MCF 10A (cell line): ENCODE data around the gene PRKG1. TPM values are rescaled to one million over a fixed set of nuclear protein-coding genes. Genes with fewer than 3 reads are reported as not detected.

Experiments
- BruUV-seq: library from RNA; stranded (reverse); fragments of 400-500 nt; replicated peaks from 2 replicates; lab custom pipeline; 2021; lab: Mats Ljungman, UMichigan
- CTCF ChIA-PET: fragments of 300-600 bp; sonication (Branson Sonifier 250); formaldehyde crosslinking; extraction: SDS; loops from one replicate; lab custom pipeline; 2021; ENCODE audit warnings: antibody characterized with exemption, inconsistent platforms; lab: Yijun Ruan, JAX
- POLR2A ChIA-PET: fragments of 300-600, 350-650 bp; sonication (Branson Sonifier 250); formaldehyde crosslinking; extraction: SDS; loops from one replicate; lab custom pipeline; 2020; ENCODE audit warnings: antibody characterized with exemption, inconsistent platforms; lab: Yijun Ruan, JAX
- DNase-seq: peaks from one replicate; pipeline ENCODE4 v3.0.0-alpha.2; 2018; ENCODE audit not compliant: unreplicated experiment
- H3K27ac Mint-ChIP-seq: one replicate; pipeline ENCODE4 v1.8.0; 2022; ENCODE audit warnings: mild to moderate bottlenecking, low read depth, mixed read lengths; ENCODE audit not compliant: unreplicated experiment
- H3K27me3 Mint-ChIP-seq: one replicate; pipeline ENCODE4 v1.8.0; 2022; ENCODE audit warnings: mixed read lengths; ENCODE audit not compliant: insufficient read depth, unreplicated experiment
- H3K36me3 Mint-ChIP-seq: one replicate; pipeline ENCODE4 v1.8.0; 2022; ENCODE audit warnings: mild to moderate bottlenecking, moderate library complexity, mixed read lengths; ENCODE audit not compliant: insufficient read depth, unreplicated experiment
- H3K4me1 Mint-ChIP-seq: one replicate; pipeline ENCODE4 v1.8.0; 2022; ENCODE audit warnings: mixed read lengths; ENCODE audit not compliant: insufficient read depth, unreplicated experiment
- H3K4me3 Mint-ChIP-seq: one replicate; pipeline ENCODE4 v1.8.0; 2022; ENCODE audit warnings: mild to moderate bottlenecking, moderate library complexity, mixed read lengths; ENCODE audit not compliant: unreplicated experiment
- H3K9me3 Mint-ChIP-seq: one replicate; pipeline ENCODE4 v1.8.0; 2022; ENCODE audit warnings: mixed read lengths; ENCODE audit not compliant: unreplicated experiment
- CTCF ChIP-seq: fragments of 200-600 bp; IDR thresholded peaks from one replicate; pipeline ENCODE4 v1.8.0; 2022; ENCODE audit warnings: antibody characterized with exemption, mild to moderate bottlenecking; ENCODE audit not compliant: unreplicated experiment
- intact Hi-C: fragments of 100-400 bp; cut with micrococcal nuclease; formaldehyde crosslinking; loops from 2 replicates; pipeline ENCODE4 v1.14.1; 2022
- total RNA-seq: library from RNA; stranded (reverse); gene quantifications from 2 replicates; pipeline ENCODE4 v1.2.3, GENCODE V29; 2022

PRKG1 gene
- total RNA-seq, 1 experiment from 2014 or later, result 0.09 TPM

DNA sequence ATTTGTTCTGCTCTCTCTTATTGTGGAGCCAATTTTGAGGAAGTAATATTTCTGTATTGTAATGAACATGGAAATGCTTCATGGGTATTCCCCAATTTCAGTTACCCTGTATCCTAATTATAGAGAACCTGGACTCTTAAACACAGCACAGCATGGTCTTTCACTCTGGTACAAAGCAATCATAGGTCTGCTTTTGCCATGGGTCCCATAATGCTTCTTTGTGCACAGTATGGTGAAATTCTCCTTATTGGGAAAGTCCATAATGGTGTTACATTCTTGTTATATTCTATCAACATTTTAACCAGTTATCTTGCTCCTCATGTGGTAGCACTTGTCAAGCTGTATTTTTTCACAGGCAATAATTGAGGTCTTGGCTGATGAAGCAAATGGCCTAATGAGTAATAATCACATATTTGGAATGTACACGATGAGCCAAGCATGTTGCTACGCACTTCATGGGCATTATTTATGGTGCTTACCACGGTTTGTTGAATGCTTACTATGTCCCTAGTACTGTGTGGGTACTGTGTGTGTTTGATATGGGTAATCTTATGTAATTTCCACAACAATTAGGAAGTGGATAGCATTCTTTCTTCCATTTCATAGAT, 42.9 kb downstream of the PRKG1 start:
- intact Hi-C loops, result no loop called here
- no peaks in the 10 kb centered on the region for H3K9me3 Mint-ChIP-seq
- H3K27me3 Mint-ChIP-seq, result no peaks in the 10 kb centered on the region
- no peak for DNase-seq
- no peaks in the 10 kb centered on the region for H3K36me3 Mint-ChIP-seq
- TF ChIP-seq CTCF, result no peak
- ChIA-PET POLR2A (no interaction called here), CTCF (no interaction called here)
- no TSS peak for BruUV-seq
- no peak overlapping the region for H3K27ac Mint-ChIP-seq
- no peak overlapping the region for H3K4me3 Mint-ChIP-seq
- no peaks in the 10 kb centered on the region for H3K4me1 Mint-ChIP-seq

DNA sequence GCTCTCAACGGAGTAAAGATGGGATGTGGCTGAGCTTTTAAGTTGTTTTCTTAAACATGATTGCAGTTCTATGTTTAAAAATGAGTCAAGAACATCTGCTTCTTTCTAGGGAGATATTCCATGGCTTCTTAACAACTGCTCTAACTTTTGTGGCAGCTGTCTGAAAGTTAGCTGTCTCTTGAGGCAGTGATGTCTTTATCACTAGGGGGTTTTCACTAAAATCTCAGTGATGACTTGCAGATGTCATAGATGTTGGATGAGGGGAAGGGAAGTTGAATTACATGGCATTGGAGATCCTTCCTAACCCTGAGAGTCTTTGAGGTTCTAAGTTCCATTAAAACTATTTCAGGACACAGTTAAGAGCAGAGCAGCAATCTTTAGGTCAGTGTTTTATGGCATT, 43.5 kb downstream of the PRKG1 start:
- Mint-ChIP-seq H3K27me3 (no peaks in the 10 kb centered on the region), H3K9me3 (no peaks in the 10 kb centered on the region), H3K4me3 (no peak overlapping the region), H3K36me3 (no peaks in the 10 kb centered on the region), H3K4me1 (no peaks in the 10 kb centered on the region), H3K27ac (no peak overlapping the region)
- CTCF ChIA-PET, result no interaction called here
- no peak for DNase-seq
- no TSS peak for BruUV-seq
- intact Hi-C loops, result no loop called here
- POLR2A ChIA-PET, result no interaction called here
- TF ChIP-seq CTCF, result no peak

GRCh38 chr10:51119441-51119840, 45.2 kb downstream of the PRKG1 start:
- BruUV-seq, result no TSS peak
- H3K27me3 Mint-ChIP-seq, result no peaks in the 10 kb centered on the region
- H3K4me3 Mint-ChIP-seq, result no peak overlapping the region
- intact Hi-C loops, result no loop called here
- H3K36me3 Mint-ChIP-seq, result no peaks in the 10 kb centered on the region
- TF ChIP-seq CTCF, result no peak
- no peak for DNase-seq
- no peaks in the 10 kb centered on the region for H3K4me1 Mint-ChIP-seq
- H3K9me3 Mint-ChIP-seq, result no peaks in the 10 kb centered on the region
- ChIA-PET CTCF (no interaction called here), POLR2A (no interaction called here)
- no peak overlapping the region for H3K27ac Mint-ChIP-seq

- no peak overlapping the region for H3K4me3 Mint-ChIP-seq
- CTCF ChIA-PET, result no interaction called here
- BruUV-seq, result no TSS peak
- H3K9me3 Mint-ChIP-seq, result no peaks in the 10 kb centered on the region
- POLR2A ChIA-PET, result no interaction called here
- no peak overlapping the region for H3K27ac Mint-ChIP-seq
- H3K36me3 Mint-ChIP-seq, result no peaks in the 10 kb centered on the region
- no peak for DNase-seq
- no peaks in the 10 kb centered on the region for H3K27me3 Mint-ChIP-seq
- no peak for TF ChIP-seq CTCF
- no peaks in the 10 kb centered on the region for H3K4me1 Mint-ChIP-seq
- intact Hi-C loops, result no loop called here
Measured at GRCh38 chr10:51121861-51122260, 47.6 kb downstream of the PRKG1 start.
